GM21381 (cell line): Measurements from ENCODE around the gene SLC25A18.
"Not testable (repeated sequence)": the region's sequence is repeated elsewhere in the genome, so short reads cannot be mapped to it uniquely, and the experiment has no call there.

Source experiments
- ATAC-seq: cut with Tn5 transposase; IDR thresholded peaks from one replicate; pipeline ENCODE4 v1.9.1; 2021; ENCODE audit warnings: mild to moderate bottlenecking, moderate library complexity; ENCODE audit not compliant: unreplicated experiment

Gene SLC25A18, protein sequence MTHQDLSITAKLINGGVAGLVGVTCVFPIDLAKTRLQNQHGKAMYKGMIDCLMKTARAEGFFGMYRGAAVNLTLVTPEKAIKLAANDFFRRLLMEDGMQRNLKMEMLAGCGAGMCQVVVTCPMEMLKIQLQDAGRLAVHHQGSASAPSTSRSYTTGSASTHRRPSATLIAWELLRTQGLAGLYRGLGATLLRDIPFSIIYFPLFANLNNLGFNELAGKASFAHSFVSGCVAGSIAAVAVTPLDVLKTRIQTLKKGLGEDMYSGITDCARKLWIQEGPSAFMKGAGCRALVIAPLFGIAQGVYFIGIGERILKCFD

DNA sequence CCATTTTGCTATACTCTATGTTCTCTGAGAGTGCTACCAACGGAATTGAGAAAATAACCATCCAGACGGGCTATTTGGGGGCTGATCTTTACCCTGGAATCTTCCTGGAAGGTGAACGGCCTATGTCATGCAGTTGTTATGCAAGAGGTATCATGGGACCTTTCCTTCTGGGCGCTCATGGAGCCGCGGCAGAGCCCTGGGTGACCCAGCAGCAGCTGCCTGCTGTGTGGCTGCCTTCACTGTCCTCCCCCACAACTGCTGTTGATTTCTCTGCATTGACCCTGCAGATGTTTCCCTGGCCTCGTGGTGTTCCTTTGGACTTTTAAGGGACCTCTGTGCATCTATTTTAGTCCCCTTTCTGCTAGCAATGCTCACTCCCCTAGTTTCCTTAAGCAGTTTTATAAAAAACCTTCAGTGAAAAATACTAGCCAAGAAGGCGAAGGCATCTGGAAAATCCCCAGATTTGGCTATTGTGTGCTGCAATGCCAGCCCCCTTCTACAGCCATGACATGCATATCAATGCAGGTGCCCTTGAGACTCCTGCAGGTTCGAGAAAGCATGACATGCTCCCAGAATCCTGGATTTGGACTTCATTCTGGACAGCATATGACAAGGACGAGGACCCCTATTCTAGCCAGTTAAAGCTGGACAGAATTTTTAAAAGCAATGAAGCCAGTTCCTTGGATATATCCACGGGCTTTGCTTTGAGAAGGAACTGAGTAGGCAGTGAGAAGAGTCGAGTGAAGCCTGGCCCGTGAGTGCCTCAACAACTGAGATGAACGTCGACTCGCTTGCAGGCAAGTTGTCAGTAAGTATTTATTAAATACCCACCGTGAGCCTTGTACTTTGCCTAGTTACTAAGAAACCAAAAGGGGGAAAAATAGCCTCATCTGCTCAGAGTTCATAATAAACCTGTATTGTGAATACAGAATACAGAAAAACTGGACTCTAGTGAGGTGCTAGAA, at the start of gene SLC25A18:
Gene SLC25A18, plus strand, starts transcription at position 593 of the 965 bp plus-strand sequence. CDS start 16,447 bp downstream, outside the sequence.
- no peak for ATAC-seq

DNA sequence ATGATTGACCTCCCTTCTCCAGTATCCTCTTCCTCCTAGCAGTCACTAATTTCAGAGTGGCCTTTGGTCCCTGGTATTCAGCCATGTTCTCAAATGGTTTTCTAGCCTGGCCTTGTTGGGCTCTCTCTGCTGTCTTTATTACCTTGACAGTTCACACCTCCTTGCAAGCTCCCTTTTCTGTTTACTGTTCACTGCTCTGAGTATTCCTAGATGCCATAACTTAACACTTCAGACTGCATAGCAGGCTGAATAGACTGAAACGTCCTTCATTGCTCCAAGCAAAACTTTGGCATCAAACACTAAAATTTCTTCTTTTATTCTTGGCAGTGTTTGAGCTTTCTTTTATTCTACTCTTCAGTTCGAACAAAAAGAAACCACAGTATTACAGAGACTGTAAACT, 49.7 kb upstream of the SLC25A18 start:
- no peak for ATAC-seq

DNA sequence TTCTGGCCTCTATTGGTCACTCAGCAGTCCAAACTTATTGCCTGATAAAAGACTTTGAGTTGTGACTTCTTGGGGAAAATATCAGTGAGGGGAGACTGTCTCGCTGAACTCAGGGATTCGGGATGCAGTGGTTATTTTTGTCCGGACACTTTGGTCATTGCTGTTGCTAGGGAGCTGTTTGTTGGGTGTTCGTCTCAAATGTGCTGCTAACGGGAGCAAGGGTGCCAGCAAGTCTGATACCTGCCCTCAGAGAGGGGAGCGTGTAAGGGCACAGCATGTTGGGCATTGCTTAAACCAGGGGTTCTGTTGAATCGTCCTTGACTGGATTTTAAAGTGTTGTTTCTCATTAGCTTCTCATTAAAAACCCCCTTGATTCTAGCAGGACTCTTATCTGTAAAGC, 49.2 kb upstream of the SLC25A18 start:
- no peak for ATAC-seq

DNA sequence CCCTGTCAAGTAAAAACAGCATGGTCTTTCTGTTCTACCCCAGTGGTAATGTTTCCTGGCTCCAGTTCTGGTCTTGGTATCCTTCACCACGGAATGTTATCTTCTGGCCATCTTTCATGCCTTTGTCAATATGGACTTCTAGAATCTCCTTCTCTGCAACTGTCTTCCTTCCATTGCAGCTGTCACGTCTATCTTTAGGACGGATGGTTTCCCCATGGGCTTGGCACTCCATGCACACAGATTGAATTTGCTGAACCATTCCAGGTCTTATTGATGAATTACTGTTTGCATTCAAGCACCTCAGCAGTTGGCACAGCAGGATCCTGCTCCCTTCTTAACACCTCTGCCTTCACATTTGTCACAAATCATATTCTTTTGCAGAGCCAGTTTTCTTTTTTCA, 44.9 kb upstream of the SLC25A18 start:
- ATAC-seq = no peak

DNA sequence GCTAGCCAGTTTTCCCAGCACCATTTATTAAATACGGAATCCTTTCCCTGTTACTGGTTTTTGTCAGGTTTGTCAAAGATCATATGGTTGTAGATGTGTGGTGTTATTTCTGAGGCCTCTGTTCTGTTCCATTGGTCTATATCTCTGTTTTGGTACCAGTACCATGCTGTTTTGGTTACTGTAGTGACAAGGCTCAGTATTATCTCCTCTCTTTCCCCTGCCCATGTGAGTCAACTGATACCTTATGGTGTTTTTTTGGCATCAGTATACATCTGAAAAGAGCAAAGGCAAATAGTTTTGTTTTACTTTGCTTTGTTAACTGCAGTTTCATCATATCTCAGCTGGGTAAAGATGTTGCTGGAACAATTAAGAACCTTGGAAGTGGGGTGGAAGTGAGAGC, 41.3 kb upstream of the SLC25A18 start:
- not testable (repeated sequence) for ATAC-seq

DNA sequence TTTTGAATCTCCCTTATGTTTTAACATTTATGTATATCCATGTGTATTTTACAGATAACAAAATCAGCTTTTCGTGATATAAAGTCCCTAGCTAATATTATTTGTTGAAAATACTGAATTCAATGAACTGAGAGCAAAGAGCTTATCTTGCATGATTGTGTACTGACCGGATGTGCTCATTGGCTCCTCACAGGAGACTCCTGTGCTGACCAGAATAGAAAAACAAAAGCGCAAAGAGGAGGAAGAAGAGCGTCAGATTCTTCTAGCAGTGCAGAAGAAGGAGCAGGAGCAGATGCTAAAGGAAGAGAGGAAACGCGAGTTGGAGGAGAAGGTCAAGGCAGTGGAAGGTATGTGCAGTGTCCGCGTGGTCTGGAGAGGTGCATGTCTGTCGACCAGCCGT, 39.4 kb upstream of the SLC25A18 start:
- no peak for ATAC-seq

DNA sequence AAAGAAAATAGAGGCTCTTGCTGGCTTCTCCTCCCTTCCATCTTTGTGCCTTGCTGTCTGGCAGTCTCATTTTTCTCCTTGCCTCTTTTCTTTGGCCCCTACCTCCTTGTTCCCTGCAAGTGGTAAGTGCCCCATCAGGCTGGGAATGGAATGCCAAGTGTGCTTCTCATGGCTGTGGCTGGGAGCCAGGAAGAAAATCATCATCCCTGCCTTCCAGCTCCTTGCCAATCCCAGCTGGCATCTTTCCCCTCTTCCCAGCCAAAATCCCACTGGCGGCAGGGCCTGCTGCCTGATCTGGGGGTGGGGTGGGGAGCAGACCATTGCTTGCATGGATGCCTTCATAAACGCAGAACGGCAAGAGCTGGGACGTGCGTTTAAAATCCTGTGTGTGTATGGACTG, 27.0 kb upstream of the SLC25A18 start:
- no peak for ATAC-seq

DNA sequence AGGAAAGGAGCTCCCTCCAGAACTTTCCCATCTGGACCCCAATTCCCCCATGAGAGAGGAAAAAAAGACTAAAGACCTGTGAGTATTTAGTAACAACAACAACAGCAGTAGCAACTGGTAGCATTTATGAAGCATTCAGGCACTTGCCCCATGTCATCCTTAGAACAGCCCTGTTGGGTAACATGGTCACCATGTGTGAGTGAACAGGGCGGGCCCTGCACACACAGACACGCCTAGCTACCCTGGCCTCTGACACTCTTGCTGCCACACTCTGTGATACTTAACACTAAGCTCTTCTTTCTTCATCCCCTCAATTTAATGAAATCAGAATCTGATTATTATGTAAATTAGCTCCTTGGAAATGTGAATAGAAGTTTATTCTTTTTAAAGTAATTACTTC, 26.1 kb upstream of the SLC25A18 start:
- no peak for ATAC-seq

DNA sequence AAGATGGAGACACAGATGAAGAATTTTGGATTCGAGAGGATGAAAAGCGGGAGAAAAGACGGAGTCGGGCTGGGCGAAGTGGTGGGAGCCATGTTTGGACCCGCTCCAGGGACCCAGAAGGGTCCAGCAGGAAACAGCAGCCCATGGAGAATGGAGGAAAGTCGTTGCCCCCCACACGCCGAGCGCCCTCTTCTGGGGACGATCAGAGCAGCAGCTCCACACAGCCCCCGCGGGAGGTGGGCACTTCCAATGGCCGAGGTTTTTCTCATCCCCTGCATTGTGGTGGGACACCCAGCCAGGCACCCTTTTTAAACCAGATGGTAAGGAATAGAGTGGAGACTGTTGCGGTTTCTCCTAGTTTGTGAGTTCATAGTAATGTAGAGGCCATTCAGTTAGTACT, 22.8 kb upstream of the SLC25A18 start:
- no peak for ATAC-seq

DNA sequence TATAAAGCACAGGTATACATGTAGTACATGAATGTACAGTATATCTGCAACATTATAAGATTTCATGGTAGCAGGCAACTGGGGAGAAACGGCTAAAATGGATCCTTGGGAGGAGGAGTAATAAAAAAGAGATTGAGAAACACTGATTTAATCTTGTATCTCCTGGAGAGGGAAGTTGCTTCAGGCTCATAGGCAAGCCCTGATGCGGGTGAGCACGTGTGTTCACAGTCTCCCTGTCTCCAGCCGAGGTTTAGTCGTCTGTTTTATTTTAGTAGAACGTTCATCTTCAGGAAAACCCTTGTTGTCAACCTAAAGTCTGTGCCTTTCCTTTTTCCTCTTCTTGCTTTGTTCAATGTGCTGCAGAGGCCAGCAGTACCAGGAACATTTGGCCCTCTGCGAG, 21.8 kb upstream of the SLC25A18 start:
- no peak for ATAC-seq

DNA sequence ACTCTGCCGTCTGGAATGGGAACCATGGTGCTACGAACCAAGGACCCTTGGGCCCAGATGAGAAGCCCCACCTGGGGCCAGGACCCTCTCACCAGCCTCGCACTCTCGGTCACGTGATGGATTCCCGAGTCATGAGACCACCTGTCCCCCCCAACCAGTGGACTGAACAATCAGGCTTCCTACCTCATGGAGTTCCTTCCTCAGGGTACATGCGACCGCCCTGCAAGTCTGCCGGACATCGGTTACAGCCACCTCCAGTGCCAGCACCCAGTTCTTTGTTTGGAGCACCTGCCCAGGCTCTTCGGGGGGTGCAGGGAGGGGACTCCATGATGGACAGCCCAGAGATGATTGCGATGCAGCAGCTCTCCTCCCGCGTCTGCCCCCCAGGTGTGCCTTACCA, 20.8 kb upstream of the SLC25A18 start:
- no peak for ATAC-seq

DNA sequence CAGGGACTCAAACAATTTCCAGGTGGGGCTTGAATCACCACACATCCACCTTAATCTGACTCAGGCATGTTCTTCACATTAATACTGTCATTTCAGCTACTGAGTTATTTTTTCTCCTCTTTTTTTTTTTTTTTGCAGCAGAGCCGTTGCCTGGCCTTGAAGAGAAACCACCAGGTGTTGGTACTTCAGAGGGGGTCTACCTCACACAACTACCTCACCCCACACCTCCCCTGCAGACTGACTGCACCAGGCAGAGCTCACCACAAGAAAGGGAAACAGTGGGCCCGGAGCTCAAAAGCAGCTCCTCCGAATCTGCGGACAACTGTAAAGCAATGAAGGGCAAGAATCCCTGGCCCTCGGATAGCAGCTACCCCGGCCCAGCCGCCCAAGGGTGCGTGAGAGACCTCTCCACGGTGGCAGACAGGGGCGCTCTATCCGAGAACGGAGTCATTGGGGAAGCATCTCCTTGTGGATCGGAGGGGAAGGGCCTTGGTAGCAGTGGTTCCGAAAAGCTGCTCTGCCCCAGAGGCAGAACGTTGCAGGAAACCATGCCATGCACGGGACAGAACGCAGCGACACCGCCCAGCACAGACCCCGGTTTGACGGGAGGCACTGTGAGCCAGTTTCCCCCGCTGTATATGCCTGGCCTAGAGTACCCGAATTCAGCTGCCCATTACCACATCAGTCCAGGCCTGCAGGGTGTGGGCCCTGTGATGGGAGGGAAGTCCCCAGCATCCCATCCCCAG, 15.1 kb upstream of the SLC25A18 start:
- ATAC-seq = no peak

DNA sequence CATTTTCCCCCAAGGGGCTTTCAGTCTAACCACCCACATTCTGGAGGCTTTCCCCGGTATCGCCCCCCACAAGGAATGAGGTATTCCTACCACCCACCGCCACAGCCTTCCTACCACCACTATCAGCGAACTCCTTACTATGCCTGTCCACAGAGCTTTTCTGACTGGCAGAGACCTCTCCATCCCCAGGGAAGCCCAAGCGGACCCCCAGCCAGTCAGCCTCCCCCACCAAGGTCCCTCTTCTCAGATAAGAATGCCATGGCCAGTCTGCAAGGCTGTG, 14.6 kb upstream of the SLC25A18 start:
- no peak for ATAC-seq

DNA sequence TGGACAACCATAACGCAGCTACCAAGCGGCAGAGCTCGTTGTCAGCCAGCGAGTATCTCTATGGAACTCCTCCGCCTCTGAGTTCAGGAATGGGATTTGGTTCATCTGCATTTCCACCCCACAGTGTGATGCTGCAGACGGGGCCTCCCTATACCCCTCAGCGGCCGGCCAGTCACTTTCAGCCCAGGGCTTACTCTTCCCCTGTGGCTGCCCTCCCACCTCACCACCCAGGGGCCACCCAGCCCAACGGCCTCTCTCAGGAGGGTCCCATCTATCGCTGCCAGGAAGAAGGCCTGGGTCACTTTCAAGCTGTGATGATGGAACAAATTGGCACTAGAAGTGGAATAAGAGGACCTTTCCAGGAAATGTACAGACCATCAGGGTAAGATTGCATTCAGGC, 14.1 kb upstream of the SLC25A18 start:
- no peak for ATAC-seq

DNA sequence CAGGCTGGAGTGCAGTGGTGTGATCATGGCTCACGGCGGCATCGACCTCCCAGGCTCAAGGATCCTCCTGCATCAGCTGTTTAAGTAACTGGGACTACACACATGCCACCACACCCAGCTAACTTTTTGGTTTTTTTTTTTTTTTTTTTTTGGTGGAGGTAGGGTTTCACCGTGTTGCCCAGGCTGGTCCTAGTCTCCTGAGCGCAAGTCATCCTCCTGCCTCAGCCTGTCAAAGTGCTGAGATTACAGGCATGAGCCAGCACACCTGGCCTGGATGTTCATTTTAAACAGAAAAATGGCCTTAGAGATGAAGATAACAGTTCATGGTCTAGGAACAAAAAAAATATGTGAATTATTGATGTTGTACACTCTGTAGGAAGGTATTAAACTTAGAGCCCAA, 13.6 kb upstream of the SLC25A18 start:
- ATAC-seq = no peak

DNA sequence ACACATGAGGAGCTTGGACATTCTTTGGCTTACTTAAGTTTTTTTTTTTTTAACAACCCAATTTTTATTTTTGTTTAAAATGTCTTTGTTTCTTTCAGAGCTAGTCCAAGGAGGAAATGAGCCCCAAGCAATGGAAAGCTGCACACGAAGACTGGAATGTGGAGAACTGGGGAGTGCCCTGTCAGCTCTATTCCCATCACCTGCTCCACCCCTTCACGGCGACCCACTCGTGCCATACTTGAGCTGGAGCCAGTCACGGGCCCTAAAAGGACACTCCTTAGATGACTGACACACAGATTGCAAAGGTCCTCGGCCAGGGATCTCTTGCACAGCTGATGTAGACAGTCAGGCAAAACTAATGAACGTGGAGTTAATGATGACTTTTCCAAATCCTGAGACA, 10.6 kb upstream of the SLC25A18 start:
- ATAC-seq = no peak

DNA sequence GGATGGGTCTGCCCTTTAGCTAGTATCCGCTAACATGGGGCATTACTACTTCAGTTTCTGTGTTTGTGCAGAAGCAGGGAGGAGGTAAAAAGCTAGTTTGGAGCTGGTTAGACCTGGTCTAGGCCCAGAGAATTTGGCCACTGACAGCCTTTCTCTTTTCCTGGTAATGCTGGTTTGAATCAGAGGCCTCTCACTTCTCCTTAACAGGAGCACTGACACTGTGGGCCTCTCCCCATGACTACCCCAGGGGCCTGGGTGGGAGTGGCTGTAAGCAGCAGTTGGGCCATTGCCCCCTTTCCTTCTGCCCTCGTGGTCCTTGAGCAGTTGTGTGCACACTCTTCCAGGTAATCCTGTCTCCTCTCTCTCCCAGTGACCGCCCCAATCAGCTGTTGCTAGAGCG, 8.5 kb upstream of the SLC25A18 start:
- ATAC-seq = no peak

DNA sequence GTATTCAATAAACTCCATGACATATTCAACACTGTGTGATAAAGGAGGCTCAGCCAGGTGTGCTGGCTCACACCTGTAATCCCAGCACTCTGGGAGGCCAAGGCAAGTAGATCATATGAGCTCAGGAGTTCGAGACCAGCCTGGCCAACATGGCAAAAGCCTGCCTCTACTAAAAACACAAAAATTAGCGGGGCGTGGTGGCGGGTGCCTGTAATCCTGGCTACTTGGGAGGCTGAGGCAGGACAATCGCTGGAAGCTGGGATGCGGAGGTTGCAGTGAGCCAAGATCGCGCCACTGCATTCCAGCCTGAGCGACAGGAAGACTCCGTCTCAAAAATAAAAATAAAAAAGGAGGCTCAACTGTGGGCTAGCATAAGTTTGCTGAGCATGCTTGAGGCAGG, 4.1 kb upstream of the SLC25A18 start:
- ATAC-seq = no peak

DNA sequence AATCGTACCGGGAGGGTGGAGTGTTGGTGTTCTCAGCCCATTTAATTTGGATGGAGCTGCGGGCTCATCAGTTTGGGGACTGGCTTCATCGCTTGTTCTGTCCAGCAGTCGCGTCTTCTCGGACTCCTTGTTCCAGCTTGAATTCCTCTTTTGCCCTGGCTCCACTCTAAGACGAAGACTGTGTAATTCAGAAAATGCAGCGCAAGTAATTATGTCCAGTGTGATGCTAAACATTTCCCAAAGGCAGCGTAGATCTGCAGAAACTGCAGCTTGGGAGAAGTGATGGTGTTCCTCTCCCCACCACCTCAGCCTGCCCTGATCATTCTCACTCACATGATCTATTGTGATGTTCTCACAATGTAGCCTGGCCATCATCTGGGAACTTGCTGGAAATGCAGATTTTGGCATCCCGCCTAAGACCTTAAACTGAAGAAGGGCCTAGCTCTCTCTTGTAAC, 666 bp downstream of the SLC25A18 start:
- ATAC-seq = no peak

DNA sequence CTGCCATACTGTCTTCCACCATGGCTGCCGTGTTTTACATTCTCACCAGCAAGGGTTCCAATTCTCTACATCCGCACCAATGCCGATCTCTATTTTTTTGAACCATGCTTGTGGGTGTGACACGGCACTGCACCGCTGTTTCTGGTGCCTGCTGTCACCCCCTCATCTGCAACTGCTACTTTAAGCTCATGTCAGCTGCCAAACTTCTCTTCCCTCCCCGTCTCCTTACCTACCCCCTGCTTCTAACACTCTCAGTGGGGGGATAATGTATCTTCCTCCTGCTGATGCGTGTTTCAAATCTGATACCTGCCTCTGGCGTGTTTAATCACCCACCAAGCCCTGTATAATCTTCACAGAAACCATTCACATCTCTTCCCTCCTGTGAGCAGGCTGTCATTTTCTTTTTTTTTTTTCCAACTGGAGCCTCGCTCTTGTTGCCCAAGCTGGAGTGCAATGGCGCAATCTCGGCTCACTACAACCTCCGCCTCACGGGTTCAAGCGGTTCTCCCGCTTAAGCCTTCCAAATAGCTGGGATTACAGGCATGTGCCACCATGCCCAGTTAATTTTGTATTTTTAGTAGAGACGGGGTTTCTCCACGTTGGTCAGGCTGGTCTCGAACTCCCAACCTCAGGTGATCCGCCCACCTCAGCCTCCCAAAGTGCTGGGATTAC, 2.9 kb downstream of the SLC25A18 start:
- not testable (repeated sequence) for ATAC-seq

DNA sequence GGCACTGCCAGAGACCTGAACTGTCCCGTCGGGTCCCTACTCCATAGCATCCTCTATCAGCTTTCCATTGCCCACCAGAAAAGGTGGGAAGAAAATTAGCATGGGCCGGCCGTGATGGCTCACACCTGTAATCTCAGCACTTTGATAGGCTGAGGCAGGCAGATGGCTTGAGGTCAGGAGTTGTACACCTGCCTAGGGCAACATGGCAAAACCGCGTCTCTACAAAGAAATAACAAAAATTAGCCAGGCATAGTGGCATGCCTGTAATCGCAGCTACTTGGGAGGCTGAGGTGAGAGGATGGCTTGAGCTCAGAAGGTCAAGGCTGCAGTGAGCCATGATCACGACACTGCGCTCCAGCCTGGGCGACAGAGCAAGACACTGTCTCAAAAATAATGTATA, 3.5 kb downstream of the SLC25A18 start:
- no peak for ATAC-seq
